ENCODE results near the gene BRI3BP.
"Not testable (repeated sequence)": the region's sequence is repeated elsewhere in the genome, so short reads cannot be mapped to it uniquely, and the experiment has no call there.

BRI3BP gene

GRCh38 chr12:125021771-125022170 lies 28.3 kb downstream of the BRI3BP start:
- FAIRE-seq, result no peak
- DNase-seq (ENCODE audit: low spot score), result no peak

GRCh38 chr12:125023065-125023464 lies 29.6 kb downstream of the BRI3BP start:
- DNase-seq (ENCODE audit: low spot score), result no peak
- FAIRE-seq, result no peak

- DNase-seq (ENCODE audit: low spot score), result no peak
- FAIRE-seq, result no peak
These were observed 31.6 kb downstream of the BRI3BP start for GRCh38 chr12:125024949-125025563.

- DNase-seq (ENCODE audit: low spot score) (no peak), FAIRE-seq (no peak)
These were observed 32.3 kb downstream of the BRI3BP start for GRCh38 chr12:125025606-125026235.

- DNase-seq (ENCODE audit: low spot score) (no peak), FAIRE-seq (no peak)
These were observed 34.7 kb downstream of the BRI3BP start for GRCh38 chr12:125028106-125028505.

DNA sequence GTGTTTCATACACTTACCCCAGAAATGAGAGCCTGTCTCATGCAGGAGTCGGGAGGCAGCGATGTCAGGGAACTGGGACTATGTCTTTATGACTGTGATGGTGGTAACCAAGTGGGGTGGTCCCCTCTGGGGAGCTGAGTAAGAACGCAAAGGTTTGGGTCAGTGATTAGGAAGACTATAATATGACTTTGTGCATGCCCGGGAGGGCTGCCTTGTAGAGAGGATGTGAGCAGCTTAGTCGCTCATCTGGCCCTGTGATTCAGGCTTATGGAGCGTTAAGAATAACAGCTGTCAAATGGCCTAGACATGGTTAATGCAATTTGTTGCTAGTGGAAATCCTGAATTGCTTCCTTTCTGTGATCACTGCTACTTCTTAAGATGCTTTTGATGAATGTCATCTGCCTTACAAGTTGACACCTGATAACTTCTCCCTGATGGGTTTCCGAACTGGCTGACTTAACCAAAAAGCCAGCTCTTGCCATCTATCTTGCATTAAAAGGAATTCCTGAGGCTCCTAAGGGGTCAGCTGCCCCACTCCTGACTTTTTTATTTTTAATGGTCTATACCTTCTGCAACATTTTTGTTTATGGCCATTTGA lies 36.4 kb downstream of the BRI3BP start:
- no peak for FAIRE-seq
- no peak for DNase-seq (ENCODE audit: low spot score)

- not testable (repeated sequence) for DNase-seq (ENCODE audit: low spot score)
These were observed 38.0 kb downstream of the BRI3BP start for GRCh38 chr12:125031471-125031870.

DNA sequence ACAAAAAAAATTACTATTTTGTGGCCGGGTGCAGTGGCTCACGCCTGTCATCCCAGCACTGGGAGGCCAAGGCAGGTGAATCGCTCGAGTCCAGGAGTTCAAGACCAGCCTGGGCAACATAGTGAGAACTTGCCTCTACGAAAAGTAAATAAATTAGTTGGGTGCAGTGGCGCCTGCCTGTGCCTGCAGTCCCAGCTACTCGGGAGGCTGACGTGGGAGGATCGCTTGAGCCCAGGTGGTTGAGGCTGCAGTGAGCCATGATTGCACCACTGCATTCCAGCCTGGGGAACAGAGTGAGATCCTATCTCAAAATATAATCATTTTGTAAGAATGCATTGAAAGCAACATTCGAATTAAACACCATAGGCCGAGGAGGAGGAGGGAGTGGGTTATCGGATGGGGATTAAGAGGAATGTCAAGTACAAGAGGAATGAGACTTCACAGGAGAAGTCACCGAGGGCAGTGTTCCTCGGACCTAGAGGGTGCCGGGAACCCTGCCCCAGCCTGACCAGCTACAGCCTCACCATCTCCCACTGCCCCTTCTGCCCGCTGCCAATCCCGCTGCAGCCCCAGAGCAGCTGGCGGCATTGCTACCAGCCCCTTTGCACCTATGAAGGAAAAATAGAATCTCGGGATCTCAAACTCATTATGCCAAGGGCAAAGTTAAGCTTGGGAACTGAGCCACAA lies 39.2 kb downstream of the BRI3BP start:
- FAIRE-seq (no peak), DNase-seq (ENCODE audit: low spot score) (no peak)

More at GRCh38 chr12:125031471-125031870, 38.0 kb downstream of the BRI3BP start:
- FAIRE-seq, result not testable (repeated sequence)

DNA sequence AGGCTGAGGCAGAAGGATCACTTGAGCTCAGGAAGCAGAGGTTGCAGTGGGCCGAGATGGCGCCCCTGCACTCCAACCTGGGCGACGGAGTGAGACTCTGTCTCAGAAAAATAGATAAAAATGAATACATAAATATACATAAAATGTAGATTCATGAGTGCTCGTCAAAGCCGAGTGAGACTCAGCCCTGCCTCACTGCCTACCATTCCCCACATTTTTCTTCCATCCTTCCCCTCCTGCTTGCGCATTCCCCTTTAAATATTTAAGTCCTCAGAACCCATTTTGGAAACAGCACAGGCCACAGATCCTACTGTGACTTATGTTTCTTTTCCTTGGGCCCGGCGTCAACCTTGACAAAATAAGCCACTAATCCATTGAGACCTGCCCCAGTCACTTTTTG lies 39.8 kb downstream of the BRI3BP start:
- FAIRE-seq (no peak), DNase-seq (ENCODE audit: low spot score) (no peak)

DNA sequence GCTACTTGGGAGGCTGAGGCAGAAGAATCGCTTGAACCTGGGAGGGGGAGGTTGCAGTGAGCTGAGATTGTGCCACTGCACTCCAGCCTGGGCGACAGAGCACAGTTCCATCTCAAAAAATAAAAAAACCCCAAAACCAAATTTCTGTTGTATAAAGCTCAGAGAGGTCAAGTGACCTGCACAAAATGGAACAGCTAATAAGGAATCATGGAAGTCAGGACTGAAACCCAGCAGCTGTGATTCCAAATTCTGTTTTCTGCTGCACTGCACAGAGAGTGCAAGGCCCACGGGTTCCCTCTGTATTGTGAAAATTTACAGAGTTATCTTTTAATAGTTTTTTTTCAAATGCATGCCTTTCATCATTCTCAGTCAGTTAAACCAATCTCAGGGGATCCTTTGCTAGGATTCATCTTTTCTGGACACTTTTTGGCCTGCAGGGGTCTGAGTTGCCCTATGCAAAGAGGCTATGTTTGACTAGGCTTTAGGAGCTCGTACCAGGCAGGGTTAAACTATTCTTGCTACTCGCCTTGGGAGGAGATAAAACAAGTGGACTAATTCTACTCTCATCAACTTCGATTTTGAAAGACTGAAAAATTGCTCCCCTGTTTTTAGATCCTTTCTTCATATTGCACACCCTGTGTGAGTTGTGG lies 45.7 kb downstream of the BRI3BP start:
- FAIRE-seq (no peak), DNase-seq (ENCODE audit: low spot score) (no peak)

DNA sequence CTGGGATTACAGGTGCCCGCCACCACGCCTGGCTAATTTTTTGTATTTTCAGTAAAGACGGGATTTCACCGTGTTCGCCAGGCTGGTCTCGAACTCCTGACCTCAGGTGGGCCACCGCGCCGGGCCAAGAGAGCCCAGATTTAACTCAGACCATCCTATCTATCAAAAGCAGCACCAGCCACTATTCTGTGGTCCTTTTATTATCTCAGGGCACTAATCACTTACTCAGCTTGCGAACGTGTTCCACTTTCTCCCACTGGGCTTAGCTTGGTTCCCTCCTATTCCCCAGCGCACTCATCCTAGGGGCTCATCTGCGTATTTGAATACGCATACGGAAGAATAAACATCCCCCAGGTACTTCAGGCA lies 55.6 kb downstream of the BRI3BP start:
- no peak for FAIRE-seq
- no peak for DNase-seq (ENCODE audit: low spot score)

GRCh38 chr12:125050446-125050845 lies 57.0 kb downstream of the BRI3BP start:
- DNase-seq (ENCODE audit: low spot score) (no peak), FAIRE-seq (no peak)

DNA sequence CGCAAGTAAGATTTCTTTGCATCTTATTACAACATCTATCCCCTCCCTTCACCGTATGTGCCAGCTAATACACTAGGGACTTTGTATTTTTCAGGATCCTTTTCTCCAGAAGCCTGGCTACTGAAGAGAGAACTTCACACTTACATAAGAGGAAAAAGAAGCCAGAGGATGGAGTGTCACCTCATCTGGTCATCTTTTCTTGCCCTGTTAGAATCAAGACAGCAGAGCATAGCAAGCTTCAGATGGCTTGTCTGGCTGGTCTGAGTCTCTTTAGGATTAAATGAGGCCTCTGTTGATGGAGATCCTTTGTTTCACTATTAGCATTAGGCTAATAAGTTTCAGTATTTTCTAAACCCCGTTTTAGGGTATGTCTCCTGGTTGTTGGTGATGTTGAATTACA lies 57.4 kb downstream of the BRI3BP start:
- DNase-seq (ENCODE audit: low spot score) (no peak), FAIRE-seq (no peak)

DNA sequence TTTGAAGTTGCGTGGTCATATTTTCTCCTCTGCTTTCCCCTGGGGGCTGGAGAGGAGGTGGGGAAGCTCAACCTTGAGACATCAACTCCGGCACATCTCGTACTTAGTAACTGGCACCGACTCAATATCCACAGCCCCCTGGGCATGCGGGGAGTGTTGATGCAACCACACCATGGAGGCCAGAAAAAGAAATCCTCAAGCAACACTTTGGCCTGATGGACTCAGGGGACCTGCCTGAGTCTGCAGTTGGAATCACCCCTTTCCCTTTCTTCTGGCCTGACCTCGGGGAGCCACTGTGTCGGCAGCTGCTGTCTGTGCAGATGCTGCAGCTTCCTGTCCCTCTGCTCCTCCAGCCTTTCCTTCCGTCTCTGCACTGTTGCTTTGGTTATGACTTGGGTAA lies 60.4 kb downstream of the BRI3BP start:
- no peak for FAIRE-seq
- DNase-seq (ENCODE audit: low spot score), result no peak

- DNase-seq (ENCODE audit: low spot score), result no peak
- no peak for FAIRE-seq
These were observed 62.1 kb downstream of the BRI3BP start for GRCh38 chr12:125055591-125055990.

- DNase-seq (ENCODE audit: low spot score) (no peak), FAIRE-seq (no peak)
These were observed 62.9 kb downstream of the BRI3BP start for GRCh38 chr12:125056306-125056705.

- DNase-seq (ENCODE audit: low spot score) (no peak), FAIRE-seq (no peak)
These were observed 64.3 kb downstream of the BRI3BP start for GRCh38 chr12:125057708-125058107.

- DNase-seq (ENCODE audit: low spot score), result no peak
- FAIRE-seq, result no peak
These were observed 67.8 kb downstream of the BRI3BP start for GRCh38 chr12:125061229-125061628.

- not testable (repeated sequence) for DNase-seq (ENCODE audit: low spot score); FAIRE-seq
These were observed 70.1 kb downstream of the BRI3BP start for GRCh38 chr12:125063522-125063921.

DNA sequence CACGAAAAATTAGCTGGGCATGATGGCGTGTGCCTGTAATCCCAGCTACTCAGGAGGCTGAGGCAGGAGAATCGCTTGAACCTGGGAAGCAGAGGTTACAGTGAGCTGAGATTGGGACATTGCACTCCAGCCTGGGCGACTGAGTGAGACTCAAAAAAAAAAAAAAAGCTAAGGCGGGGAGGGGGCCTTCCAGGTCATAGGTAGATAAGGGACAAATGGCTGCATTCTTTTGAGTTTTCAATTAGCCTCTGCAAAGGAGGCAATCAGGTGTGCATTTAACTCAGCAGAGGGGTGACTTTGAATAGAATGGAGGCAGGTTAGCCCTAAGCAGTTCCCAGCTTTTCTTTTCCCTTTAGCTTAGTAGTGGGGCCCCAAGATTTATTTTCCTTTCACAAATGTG lies 71.0 kb downstream of the BRI3BP start:
- no peak for FAIRE-seq

GRCh38 chr12:125065021-125065918 lies 71.8 kb downstream of the BRI3BP start, which contains the start of gene AACS:
Gene AACS, plus strand, starts transcription at chr12:125065435. Its CDS starts 150 bp downstream, at chr12:125065585.
- peak; percentile 94 for DNase-seq (ENCODE audit: low spot score)
- no peak for FAIRE-seq

More for the DNA sequence above, 71.0 kb downstream of the BRI3BP start:
- DNase-seq (ENCODE audit: low spot score), result no peak

All from urothelium cell line (cell line).